ENCODE measurements around the gene FNIP2. TPM values are rescaled to one million over a fixed set of nuclear protein-coding genes. Genes with fewer than 3 reads are reported as not detected.

FNIP2 gene
- polyA plus RNA-seq, 1 of the 3 experiments (the other 2 are of a cell fraction) = 0.97 TPM

DNA sequence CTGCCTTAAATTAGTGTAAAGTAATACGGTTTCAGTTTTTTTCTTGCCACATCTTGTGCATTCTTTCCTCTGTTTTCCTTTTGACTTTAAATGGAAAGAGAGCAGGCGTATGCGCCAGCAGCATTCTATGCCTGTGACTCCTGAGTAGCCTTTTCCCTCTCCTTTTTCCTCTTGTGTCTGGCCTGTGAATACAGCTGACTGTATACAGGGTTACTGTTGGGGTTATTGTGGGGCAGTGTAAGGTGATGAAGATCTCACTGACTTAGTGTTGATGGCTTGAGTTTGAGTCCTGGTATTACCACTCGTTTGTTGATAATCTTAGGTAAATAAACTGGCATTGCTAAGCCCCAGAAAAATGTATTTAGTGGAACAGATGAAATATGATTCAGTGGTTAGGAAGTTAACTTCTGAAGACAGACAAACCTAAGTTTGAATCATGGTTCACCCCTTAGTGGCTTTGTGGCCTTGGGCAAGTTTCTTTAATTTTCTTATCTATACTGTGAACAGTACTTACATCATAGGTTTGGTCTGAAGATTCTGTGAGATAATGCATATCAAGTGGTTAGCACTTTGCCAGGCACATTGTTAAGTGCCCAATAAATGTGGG lies 105.1 kb downstream of the FNIP2 start (continued):
- TF ChIP-seq SIN3A (IDR thresholded peaks at IDR 0.05; ENCODE audit: borderline replicate concordance, low read depth, low read length) = no peak
- TF ChIP-seq, protein P1, sequence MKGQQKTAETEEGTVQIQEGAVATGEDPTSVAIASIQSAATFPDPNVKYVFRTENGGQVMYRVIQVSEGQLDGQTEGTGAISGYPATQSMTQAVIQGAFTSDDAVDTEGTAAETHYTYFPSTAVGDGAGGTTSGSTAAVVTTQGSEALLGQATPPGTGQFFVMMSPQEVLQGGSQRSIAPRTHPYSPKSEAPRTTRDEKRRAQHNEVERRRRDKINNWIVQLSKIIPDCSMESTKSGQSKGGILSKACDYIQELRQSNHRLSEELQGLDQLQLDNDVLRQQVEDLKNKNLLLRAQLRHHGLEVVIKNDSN (IDR thresholded peaks at IDR 0.05; ENCODE audit: borderline replicate concordance, low read depth) = no peak
- TF ChIP-seq, protein P2, sequence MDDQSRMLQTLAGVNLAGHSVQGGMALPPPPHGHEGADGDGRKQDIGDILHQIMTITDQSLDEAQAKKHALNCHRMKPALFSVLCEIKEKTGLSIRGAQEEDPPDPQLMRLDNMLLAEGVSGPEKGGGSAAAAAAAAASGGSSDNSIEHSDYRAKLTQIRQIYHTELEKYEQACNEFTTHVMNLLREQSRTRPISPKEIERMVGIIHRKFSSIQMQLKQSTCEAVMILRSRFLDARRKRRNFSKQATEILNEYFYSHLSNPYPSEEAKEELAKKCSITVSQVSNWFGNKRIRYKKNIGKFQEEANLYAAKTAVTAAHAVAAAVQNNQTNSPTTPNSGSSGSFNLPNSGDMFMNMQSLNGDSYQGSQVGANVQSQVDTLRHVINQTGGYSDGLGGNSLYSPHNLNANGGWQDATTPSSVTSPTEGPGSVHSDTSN (IDR thresholded peaks at IDR 0.05) = peak; percentile 83
- TF ChIP-seq ELF1 (IDR thresholded peaks at IDR 0.05) = peak; percentile 12; the same call in 1 of the 2 replicates
- TF ChIP-seq, protein P3, sequence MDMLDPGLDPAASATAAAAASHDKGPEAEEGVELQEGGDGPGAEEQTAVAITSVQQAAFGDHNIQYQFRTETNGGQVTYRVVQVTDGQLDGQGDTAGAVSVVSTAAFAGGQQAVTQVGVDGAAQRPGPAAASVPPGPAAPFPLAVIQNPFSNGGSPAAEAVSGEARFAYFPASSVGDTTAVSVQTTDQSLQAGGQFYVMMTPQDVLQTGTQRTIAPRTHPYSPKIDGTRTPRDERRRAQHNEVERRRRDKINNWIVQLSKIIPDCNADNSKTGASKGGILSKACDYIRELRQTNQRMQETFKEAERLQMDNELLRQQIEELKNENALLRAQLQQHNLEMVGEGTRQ (IDR thresholded peaks at IDR 0.05; ENCODE audit: borderline replicate concordance, low read depth, low read length) = no peak
- TF ChIP-seq YY1 (IDR thresholded peaks at IDR 0.05; ENCODE audit: low read depth) = no peak
- TF ChIP-seq, protein P4, sequence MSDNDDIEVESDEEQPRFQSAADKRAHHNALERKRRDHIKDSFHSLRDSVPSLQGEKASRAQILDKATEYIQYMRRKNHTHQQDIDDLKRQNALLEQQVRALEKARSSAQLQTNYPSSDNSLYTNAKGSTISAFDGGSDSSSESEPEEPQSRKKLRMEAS (IDR thresholded peaks at IDR 0.05; ENCODE audit: low read depth) = peak; percentile 55; the same call in 1 of the 2 replicates

DNA sequence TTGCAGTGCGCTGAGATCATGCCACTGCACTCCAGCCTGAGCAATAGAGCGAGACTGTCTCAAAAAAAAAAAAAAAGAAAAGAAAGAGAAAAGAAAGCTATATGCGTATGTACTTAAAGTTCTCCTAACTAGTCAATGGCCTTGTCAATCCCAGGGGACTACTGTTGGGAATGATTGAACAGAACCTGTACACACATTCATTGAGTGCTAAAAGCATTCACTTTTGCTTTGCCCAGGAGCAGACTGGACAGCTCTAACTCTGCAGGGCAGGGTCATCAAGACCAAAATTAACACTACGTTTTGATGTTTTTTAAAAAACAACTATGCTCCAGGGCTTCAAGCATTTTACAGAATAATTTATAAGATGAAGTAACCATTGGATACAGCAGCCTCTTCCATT lies 106.2 kb downstream of the FNIP2 start:
- no peak for DNase-seq
- peaks cover 14% of the 10 kb centered on the region for H3F3A ChIP-seq (replicated peaks; ENCODE audit: insufficient read depth)
- no peak overlapping the region for H3K4me2 ChIP-seq
- peaks cover 0 to 3% of the 10 kb centered on the region in 2 experiments for H3K36me3 ChIP-seq (replicated peaks in 1 of 2; ENCODE audit: control insufficient read depth in 1 of 2, insufficient read depth in 2 of 2, low read length in 1 of 2)
- H3K9me2 ChIP-seq = no peaks in the 10 kb centered on the region
- H3K27me3 ChIP-seq (ENCODE audit: insufficient read depth) = no peaks in the 10 kb centered on the region
- H3K9me3 ChIP-seq = no peaks in the 10 kb centered on the region
- H3K4me1 ChIP-seq (ENCODE audit: control insufficient read depth in 1 of 2, insufficient read depth in 2 of 2, low read depth in 1 of 2, low read length in 1 of 2) = peaks cover 18 to 26% of the 10 kb centered on the region in 2 experiments; a peak in 3 of 4 replicates
- H2AFZ ChIP-seq (ENCODE audit: low read depth) = no peak overlapping the region
- ChIA-PET CTCF (interaction anchor here (0.6 kb wide), 1 partner anchor 10 kb away, joined by 4 read pairs; no protein-coding TSS in a partner anchor), POLR2A (no interaction called here)
- H3K27ac ChIP-seq (ENCODE audit: low read depth in 2 of 2, low read length in 1 of 2) = no peak overlapping the region
- H4K20me1 ChIP-seq (ENCODE audit: insufficient read depth) = no peaks in the 10 kb centered on the region; the same call in 1 of the 2 replicates
- 99% methylated on average over 4 of the region's 4 CpGs for WGBS (ENCODE audit: low lambda C conversion rate)
- TF ChIP-seq TAF1 (IDR thresholded peaks at IDR 0.05; ENCODE audit: borderline replicate concordance, low read depth, low read length) = no peak
- TF ChIP-seq EP300 (IDR thresholded peaks at IDR 0.05; ENCODE audit: borderline replicate concordance in 1 of 2, low read depth in 1 of 2, low read length in 1 of 2) = no peak
- TF ChIP-seq, protein P4 (IDR thresholded peaks at IDR 0.05; ENCODE audit: low read depth) = no peak
- no peak for TF ChIP-seq FOXM1 (IDR thresholded peaks at IDR 0.05; ENCODE audit: low read depth)
- TF ChIP-seq NFIC (IDR thresholded peaks at IDR 0.05; ENCODE audit: borderline replicate concordance) = no peak
- H3K4me3 ChIP-seq (ENCODE audit: low read depth in 2 of 2, low read length in 1 of 2) = no peak overlapping the region
- H3K9ac ChIP-seq = no peak overlapping the region
- H3K79me2 ChIP-seq (ENCODE audit: insufficient read depth) = no peaks in the 10 kb centered on the region; the same call in none of the 2 replicates

Measured in SK-N-SH (cell line).